ENCODE data around the gene R3HDM2. TPM values are rescaled to one million over a fixed set of nuclear protein-coding genes. Genes with fewer than 3 reads are reported as not detected.

R3HDM2 gene
- polyA plus RNA-seq, 1 donor from 2014 or later, result 11.1 TPM

DNA sequence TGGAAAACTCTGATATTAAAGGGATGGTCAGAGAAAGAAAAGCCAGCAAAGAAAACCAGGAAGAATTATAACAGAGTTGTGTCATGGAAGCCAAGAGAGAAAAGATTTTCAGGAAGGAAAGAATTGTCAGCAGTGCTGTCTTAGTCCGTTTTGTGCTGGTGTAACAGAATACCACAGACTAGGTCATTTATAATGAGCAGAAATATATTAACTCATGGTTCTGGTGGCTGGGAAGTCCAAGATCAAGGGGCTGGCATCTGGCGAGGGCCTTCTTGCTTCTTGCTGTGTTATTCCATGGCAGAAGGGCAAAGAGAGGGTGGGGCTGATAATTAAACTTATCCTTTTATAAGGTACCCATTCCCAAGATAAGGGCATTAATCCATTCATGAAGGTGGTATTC lies 17.8 kb upstream of the R3HDM2 start:
- Histone ChIP-seq H3K4me2 (ENCODE audit: low read length) (no peak overlapping the region), H3K4me3 (ENCODE audit: low read length) (no peak overlapping the region), H3K27me3 (ENCODE audit: insufficient read depth, low read depth, low read length) (no peaks in the 10 kb centered on the region), H3K79me2 (replicated peaks; ENCODE audit: insufficient read depth, low read length) (no peaks in the 10 kb centered on the region), H4K20me1 (ENCODE audit: insufficient read depth) (no peaks in the 10 kb centered on the region), H3K9me3 (ENCODE audit: low read length) (no peaks in the 10 kb centered on the region), H3K9me2 (ENCODE audit: insufficient read depth, low read length) (no peaks in the 10 kb centered on the region), H3K9ac (ENCODE audit: low read length) (no peak overlapping the region), H3K36me3 (ENCODE audit: insufficient read depth, low read length) (no peaks in the 10 kb centered on the region), H3K27ac (ENCODE audit: low read length) (no peak overlapping the region), H3F3A (ENCODE audit: insufficient read depth, low read length, poor library complexity, severe bottlenecking) (no peaks in the 10 kb centered on the region), H2AFZ (ENCODE audit: low read depth, low read length) (no peak overlapping the region)
- TF ChIP-seq RAD21 (conservative IDR thresholded peaks at IDR 0.05) (no peak), EP300 (conservative IDR thresholded peaks at IDR 0.05; ENCODE audit: poor library complexity, severe bottlenecking) (no peak), POLR2AphosphoS5 (IDR thresholded peaks at IDR 0.05) (no peak), MXI1 (conservative IDR thresholded peaks at IDR 0.05; ENCODE audit: poor library complexity, severe bottlenecking) (no peak), SMC3 (conservative IDR thresholded peaks at IDR 0.05; ENCODE audit: poor library complexity) (no peak)

GRCh38 chr12:57446292-57446960 lies 15.6 kb upstream of the R3HDM2 start:
- Histone ChIP-seq H3K9me3 (ENCODE audit: low read length) (no peaks in the 10 kb centered on the region), H3K4me2 (ENCODE audit: low read length) (no peak overlapping the region), H3K9me2 (ENCODE audit: insufficient read depth, low read length) (no peaks in the 10 kb centered on the region)

More at GRCh38 chr12:57446292-57446960, 15.6 kb upstream of the R3HDM2 start:
- H3F3A ChIP-seq (ENCODE audit: insufficient read depth, low read length, poor library complexity, severe bottlenecking), result no peaks in the 10 kb centered on the region
- no peaks in the 10 kb centered on the region for H3K36me3 ChIP-seq (ENCODE audit: insufficient read depth, low read length)
- H3K4me3 ChIP-seq (ENCODE audit: low read length), result no peak overlapping the region
- no peak overlapping the region for H2AFZ ChIP-seq (ENCODE audit: low read depth, low read length)
- TF ChIP-seq CTCF (IDR thresholded peaks at IDR 0.05; ENCODE audit: poor library complexity, severe bottlenecking), result no peak
- no peak for TF ChIP-seq SMC3 (conservative IDR thresholded peaks at IDR 0.05; ENCODE audit: poor library complexity)
- TF ChIP-seq EZH2 (IDR thresholded peaks at IDR 0.05; ENCODE audit: borderline replicate concordance, insufficient read depth, low read length, poor library complexity, severe bottlenecking), result no peak
- no peak for TF ChIP-seq REST (IDR thresholded peaks at IDR 0.05; ENCODE audit: borderline replicate concordance)
- no peak for TF ChIP-seq POLR2AphosphoS5 (IDR thresholded peaks at IDR 0.05)
- TF ChIP-seq RAD21 (conservative IDR thresholded peaks at IDR 0.05), result no peak
- TF ChIP-seq TAF1 (IDR thresholded peaks at IDR 0.05; ENCODE audit: low read depth), result no peak
- TF ChIP-seq MXI1 (conservative IDR thresholded peaks at IDR 0.05; ENCODE audit: poor library complexity, severe bottlenecking), result no peak
- no peak for TF ChIP-seq EP300 (conservative IDR thresholded peaks at IDR 0.05; ENCODE audit: poor library complexity, severe bottlenecking)
- H4K20me1 ChIP-seq (ENCODE audit: insufficient read depth), result no peaks in the 10 kb centered on the region
- no peaks in the 10 kb centered on the region for H3K79me2 ChIP-seq (replicated peaks; ENCODE audit: insufficient read depth, low read length)
- H3K9ac ChIP-seq (ENCODE audit: low read length), result no peak overlapping the region
- H3K27me3 ChIP-seq (ENCODE audit: insufficient read depth, low read depth, low read length), result no peaks in the 10 kb centered on the region
- H3K27ac ChIP-seq (ENCODE audit: low read length), result no peak overlapping the region

Measured in neural cell (in vitro differentiated cells).